Fibroblast of villous mesenchyme (primary cell): ENCODE results near the gene ALAD. TPM values are rescaled to one million over a fixed set of nuclear protein-coding genes. Genes with fewer than 3 reads are reported as not detected.

Experiments used
- DNase-seq: peaks from one replicate; pipeline ENCODE4 v3.0.0-alpha.2; 2010; ENCODE audit warnings: low read depth
- H3K4me3 ChIP-seq: 2 replicates; pipeline ENCODE4 v1.5.1; 2011; ENCODE audit warnings: low read depth, mild to moderate bottlenecking, low read length
- CTCF ChIP-seq: IDR thresholded peaks from 2 replicates; pipeline ENCODE4 v1.5.1; 2012; ENCODE audit warnings: low read depth, mild to moderate bottlenecking, low read length; ENCODE audit not compliant: insufficient read depth
- total RNA-seq: library from RNA; depleted of rRNA; stranded (reverse); fragments of >200 nt; gene quantifications from 2 replicates; pipeline ENCODE4 v1.2.3, GENCODE V29; 2012

ALAD gene
- total RNA-seq, 1 donor = 14.2 TPM

- no peak for TF ChIP-seq CTCF
- no peak overlapping the region for H3K4me3 ChIP-seq
- DNase-seq = no peak
Observed at GRCh38 chr9:113360242-113360842, 40.7 kb downstream of the ALAD start.

- H3K4me3 ChIP-seq = no peak overlapping the region
- DNase-seq = no peak
- no peak for TF ChIP-seq CTCF
Observed at GRCh38 chr9:113359385-113359784, 41.7 kb downstream of the ALAD start.

- TF ChIP-seq CTCF = no peak
- DNase-seq = no peak
- no peak overlapping the region for H3K4me3 ChIP-seq
Observed at GRCh38 chr9:113356686-113357292, 44.3 kb downstream of the ALAD start.

GRCh38 chr9:113355040-113355596 is 46.0 kb downstream of the ALAD start:
- DNase-seq = peak; percentile 19
- peak; percentile 35 for TF ChIP-seq CTCF
- no peak overlapping the region for H3K4me3 ChIP-seq

- H3K4me3 ChIP-seq = no peak overlapping the region
- no peak for DNase-seq
- no peak for TF ChIP-seq CTCF
Observed at GRCh38 chr9:113352411-113352810, 48.7 kb downstream of the ALAD start.

- no peak overlapping the region for H3K4me3 ChIP-seq
- no peak for TF ChIP-seq CTCF
- DNase-seq = no peak
Observed at GRCh38 chr9:113352006-113352405, 49.1 kb downstream of the ALAD start.

GRCh38 chr9:113350937-113351336 is 50.1 kb downstream of the ALAD start:
- DNase-seq = no peak
- TF ChIP-seq CTCF = no peak
- no peak overlapping the region for H3K4me3 ChIP-seq
